Skin of body (tissue), 2 donors: ENCODE data around the gene SEMA4D. TPM values are rescaled to one million over a fixed set of nuclear protein-coding genes. Genes with fewer than 3 reads are reported as not detected.
A peak's percentile ranks its signal among the peaks of the same experiment; 100 is the strongest.

Source experiments
- DNase-seq: peaks from one replicate; lab custom pipeline; 2025; lab: John Stamatoyannopoulos, UW
- total RNA-seq: library from RNA; depleted of rRNA; stranded (reverse); fragments of >200 nt; gene quantifications from one replicate; pipeline ENCODE4 v1.2.3, GENCODE V29; 2014

SEMA4D gene
- total RNA-seq, 1 donor from 2014 or later: 13.1 TPM

DNA sequence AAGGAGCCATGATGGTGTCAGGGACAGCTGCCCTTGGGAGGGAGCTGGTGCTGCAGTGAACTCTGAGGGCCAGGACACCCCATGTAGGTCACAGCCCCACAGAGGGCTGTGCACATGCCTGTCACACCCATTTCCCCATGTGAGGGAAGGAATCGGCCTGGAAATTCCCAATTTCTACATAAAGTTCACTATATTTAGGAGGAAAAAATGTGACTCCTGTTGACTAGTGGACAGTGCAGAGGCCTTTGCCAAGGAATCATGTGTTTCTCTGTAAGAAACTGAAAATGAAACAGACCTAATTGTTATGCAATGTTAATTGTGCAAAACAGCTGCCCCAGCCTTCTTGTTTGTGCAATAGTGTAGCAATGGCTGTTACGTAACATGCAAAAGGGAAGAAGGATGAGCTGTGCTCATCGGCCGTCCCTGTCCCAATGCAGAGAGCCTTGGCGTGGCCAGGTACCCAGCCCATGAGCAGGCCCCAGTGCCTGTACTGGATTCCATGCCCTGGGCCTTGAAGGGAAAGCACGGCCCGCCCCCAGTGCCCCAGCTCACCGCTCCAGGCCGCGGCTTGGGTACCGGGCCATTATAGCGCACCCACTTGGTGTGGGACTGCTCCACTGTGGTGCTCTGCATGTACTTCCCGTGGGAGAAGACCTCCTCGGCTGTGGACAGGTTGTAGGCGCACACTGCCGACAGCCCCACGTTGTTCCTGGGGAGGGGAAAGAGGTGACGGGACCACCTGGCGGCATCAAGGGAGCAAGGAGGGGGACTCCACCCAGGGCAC, 109.6 kb downstream of the SEMA4D start:
- DNase-seq: peak; percentile 49

GRCh38 chr9:89387197-89387849, 110.6 kb downstream of the SEMA4D start:
- DNase-seq: no peak

- no peak for DNase-seq
Measured at GRCh38 chr9:89386797-89387196, 111.1 kb downstream of the SEMA4D start.

DNA sequence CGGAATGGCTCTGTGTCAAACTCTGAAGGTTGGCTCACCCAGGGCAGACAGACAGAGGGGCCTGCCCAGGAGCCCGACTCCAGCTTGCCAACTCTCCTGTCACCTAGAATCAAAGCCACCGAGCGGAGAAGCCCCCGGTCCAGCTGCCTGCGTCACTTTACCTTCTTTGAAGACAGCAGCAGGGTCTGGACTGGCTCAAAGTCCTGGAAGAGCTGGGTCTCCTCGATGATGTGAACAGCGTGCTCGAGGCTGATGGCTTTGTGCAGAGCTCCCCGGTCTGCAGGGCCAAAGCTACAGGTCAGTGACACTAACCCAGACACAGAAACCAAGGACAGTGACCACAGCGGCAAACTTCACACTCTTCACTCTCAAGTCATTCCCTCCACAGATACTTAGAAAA, 111.7 kb downstream of the SEMA4D start:
- DNase-seq: no peak

DNA sequence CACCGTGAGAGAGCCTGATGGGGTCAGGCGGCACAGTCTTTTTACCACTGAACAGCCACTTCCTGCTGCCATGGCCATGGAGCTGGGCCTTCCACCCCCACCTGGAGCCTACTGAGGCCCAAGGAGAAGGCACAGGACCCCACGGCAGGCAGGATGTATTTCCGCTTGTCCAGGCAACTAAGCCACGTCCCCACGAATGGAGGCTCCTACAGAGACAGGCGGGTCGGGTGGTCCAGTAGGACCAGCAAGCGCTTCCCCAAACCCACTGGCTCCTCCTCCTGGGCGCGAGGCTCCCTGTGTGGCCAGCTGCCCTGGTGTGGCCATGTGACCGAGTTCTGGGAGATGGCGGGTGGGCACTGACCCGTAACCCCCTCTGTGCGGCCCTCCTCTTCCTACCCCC, 113.1 kb downstream of the SEMA4D start:
- DNase-seq: no peak

GRCh38 chr9:89383721-89384300, 114.1 kb downstream of the SEMA4D start:
- DNase-seq: no peak

DNA sequence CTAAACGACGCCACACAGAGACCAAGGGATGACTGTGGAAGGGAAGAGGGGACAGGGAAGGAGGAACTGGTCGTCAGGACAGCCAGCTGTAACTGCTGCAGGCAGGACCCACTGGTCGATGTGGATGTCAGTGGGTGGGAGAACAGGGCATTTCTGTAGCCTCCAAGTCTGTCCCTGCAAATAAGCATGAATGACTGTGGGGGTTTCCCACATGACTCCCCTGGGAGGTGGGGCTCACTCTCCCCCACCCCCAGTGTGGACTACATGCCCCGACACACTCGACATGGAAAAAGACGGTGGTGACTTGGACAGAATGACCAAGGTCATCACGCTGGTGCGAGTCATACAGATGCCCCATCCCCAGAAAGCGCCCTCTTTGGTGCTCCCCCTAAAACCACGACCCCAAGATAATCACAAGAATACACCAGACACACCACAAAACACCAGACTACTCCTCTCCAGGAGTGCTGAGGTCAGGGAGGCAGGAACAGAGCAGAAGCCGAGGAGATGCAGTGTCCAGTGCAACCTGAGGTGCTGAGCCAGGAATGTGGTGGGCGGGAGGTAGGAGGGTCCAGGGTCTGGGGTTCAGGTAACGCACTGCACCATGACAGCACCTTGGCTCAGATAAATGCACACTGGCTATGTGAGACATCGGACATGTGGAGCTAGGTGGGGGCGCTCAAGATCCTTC, 114.7 kb downstream of the SEMA4D start:
- no peak for DNase-seq

DNA sequence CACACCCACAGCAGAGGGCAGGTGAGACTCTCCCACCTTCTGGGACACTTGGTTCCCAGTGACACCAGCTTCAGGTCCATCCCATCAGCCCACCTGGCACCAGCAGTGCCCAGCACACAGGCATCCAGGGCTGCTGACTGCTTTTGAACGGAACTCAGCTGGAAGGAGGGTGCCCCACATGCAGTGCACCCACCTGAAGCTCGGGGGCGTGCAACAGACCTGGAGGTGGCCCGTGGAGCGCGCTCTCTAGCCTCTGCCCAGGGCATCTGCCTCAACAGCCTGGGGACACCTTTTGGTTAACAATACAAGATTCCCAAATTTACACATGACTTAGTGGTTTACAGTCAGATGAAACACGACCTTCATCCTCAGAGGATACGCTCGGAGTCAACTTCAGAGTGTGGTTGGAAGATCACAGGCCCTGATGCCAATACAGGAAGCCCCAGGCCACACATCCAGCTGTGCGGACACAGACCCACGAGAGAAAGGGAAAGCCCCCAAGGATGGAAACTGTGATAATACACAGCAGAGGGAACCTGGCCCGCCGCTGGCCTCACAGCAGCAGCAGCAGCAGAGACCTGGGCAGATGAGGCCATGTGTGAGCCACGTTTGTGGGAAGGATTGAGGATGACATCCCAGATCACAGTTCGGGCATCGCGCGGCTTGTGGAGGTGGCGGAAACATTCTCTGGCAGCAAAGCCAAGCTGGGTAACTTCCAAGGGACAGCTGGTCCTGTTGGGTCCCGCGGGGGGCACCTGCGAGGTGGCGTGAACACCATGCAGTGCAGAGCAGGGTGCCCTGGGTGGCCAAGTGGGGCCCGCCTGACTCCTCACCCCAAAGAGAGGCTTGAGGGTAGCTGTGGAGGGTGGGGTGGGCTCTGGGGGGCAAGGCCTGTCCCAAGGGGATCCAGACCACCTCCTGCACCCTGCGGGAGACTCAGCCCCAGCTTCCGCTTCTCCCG, 115.6 kb downstream of the SEMA4D start:
- no peak for DNase-seq

DNA sequence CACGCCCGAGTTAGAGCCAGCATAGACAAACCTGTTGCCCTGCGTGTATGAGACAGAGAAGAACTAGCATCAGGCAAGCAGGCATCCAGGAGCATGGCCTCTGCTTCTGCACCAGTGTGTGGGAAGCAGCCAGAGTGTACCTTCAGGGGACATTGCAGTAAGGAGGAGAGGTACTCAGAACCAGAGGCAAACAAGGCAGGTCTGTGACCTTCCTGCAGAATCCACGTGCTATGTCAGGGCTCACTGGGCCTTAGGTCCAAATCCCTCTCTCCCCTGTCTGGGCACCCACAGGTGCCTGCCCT, 116.7 kb downstream of the SEMA4D start:
- DNase-seq: no peak

DNA sequence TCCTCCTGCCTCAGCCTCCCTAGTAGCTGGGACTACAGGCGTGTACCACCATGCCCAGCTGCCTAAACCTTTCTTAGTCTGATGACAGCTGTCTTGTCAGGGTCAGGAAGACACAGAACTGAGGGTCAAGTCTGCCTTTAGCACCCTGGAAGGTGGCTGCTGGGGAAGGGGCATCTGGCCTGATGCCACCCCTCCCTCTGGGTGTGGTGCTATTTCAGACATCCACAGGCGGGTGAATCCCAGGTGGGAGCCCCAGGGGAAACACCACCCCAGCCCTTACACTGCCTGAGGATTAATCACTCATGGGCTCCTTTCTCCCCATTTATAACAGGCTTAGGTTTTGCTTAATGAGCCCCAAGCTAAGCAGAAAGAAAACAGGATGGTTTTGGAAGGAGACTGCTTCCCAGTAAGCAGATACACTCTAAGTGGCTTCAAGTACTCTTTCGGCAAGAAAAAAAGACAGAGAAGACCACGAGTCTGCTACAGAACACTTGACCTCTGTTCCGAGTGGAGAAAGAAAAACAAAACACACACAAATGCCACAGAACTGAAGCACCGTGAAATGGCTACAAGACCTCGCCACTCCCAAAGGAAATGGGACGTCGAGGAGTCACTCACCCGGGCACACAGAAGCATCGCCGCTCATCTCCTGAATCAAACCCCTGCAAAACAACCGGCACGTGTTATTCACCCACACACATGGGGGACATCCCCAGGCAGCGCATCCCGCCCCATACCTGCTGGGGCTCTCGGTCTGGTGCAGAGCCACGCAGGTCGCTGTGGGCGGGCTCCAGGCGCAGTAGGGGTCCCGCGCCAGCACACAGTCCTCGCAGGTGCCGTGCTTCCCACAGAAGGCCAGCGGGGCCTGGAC, 117.2 kb downstream of the SEMA4D start:
- DNase-seq: no peak

DNA sequence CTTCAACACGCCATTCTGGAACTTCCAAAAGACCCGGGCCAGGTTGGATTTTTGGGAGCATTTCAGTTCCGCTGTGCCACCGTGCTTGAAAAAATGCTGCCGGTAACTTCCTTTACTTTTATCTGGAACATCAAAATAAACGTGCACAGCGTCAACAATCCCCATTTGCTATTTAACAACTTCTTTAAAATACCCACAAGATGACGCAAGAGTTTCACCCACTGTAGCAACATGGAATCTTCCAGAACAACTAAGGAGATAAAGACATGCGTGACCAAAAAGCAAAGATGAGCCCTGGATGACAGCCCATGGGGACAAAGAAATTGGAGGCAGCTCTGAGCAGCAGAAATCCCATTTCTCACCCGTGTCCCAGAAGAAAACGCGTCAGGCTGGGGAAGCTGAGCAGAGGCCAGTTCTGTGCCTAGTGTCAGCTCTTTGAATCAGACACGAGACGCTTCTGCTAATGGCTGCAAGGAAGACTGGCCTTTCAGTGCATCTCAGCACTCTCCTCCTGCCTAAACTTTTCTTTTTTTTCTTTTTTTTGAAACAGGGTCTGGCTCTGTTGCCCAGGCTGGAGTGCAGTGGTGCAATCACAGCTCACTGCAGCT, 118.3 kb downstream of the SEMA4D start:
- DNase-seq: no peak

DNA sequence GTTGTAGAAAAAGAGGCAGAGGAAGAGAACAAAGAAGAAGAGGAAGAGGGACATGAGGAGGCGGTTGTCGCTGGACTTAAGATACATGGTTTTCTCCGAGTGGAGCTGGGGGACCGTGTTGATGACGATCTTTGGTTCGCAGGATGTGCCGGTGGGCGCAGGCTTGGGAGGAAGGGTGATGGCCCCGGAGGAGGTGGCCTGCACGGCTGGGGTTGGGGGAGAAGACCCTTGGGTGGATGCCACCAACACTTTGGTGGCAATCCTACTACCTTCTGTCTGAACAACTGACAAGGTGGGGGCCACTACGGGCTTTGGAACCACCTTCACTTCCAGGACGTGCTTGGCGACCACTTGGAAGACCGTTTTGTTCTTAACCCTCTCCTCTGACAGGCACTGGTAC, 118.9 kb downstream of the SEMA4D start:
- DNase-seq: no peak

DNA sequence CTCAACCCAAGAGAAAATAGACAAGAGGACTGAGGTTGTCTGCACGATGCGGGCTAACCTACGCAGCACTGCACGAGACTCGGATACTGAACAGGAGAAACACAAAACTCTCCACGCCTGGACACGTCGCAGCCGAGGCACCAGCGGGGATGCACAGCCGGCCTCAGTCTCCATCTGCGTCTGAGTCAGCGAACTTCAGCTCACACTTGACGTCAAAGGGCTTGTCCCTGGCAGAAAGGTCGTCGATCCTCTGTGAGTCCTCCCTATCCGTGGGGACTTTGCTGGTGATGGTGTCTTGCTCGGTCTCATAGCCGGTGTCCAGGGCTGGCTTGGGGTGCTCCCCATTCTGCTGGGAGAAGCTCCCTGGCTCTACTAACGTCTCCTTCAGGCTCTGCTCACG, 119.4 kb downstream of the SEMA4D start:
- no peak for DNase-seq

GRCh38 chr9:89377411-89377810, 120.5 kb downstream of the SEMA4D start:
- DNase-seq: no peak

DNA sequence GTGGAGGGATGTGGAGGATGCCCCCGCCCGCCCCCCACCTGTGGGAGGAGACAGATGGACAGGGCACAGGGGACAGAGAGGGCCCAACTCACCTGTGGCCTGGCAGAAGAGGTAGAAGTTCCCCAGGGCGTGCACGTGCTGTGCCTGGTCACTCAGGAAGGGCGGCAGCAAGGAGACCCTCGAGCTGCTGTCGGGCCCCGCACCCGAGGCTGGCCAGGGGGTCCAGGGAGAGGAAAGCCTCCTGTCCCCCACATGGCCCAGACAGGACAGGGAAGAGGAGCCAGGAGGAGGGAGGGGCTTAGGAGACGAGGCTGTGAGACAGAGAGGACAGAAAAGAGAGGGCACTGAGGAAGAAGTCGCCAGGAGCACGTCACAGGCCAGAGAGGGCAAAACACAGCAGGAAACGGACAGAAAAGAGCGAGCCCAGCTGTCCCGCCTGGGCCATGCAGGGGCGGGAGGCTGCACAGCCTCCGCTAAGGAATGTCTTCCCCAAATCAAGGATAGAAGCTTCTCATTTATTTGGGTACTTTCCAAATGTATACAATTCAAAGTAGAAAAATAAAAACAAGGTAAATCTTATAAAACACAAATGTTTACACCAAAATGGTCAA, 121.1 kb downstream of the SEMA4D start:
- DNase-seq: no peak

DNA sequence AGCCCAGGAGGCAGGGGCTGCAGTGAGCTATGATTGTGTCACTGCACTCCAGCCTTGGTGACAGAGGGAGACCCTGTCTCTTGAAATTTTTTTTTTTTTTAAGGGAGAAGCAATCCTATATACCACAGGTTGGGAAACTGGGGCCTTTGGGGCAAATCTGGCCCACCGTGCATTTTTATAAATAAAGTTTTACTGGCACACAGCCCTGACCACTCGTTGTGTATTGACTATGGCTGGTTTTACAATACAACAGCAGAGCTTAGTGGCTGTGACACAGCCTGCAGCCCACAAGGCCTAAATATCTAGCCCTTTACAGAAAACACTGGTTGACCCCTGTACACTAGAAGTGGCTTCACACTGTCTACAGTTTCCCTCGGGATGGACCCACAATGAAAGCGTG, 121.6 kb downstream of the SEMA4D start:
- no peak for DNase-seq

DNA sequence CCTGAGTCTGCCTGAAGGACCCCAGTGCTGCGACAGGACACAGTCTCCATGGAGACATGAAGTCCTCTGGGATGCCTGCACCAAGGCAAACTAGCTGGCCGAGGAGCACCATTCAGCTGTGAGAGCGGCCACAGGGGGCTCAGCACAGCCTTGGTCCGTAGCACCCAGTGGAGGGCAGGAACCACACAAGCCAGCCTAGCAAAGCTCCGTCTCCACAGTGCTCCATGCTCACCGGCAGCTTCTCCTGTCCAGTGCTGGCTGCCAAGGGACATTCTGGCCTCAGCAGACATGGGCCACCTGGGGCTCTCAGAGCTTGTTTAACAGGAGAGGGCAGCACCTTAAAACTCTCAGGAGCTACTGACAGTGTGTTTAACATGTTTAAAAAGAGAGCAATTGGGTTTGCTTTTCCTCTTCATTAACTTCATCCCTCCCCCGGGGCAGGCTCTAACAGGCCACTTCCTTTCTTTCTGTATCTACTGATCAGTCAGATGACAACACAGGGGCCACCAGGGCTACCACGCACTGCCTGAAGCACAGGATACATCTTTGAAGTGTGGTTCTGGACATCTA, 122.6 kb downstream of the SEMA4D start:
- DNase-seq: no peak

DNA sequence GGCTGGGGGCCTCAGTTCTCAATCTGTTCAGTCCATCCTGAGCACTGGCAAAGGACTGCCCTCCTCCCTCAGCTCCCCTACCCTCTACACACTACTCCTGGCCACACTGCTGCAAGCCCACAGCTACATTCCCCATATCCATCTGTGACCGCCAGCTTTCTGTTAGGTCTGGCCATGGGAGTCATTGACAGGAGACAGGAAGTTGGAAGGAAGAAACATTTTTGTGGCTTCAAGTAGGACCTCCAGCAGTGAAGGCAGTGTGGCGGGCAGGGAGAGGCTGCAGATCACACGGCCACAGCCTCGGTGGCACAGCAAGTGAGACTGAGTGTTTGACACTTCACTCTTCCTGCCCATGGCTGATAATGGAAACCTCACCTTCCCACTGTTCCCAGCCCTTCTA, 123.7 kb downstream of the SEMA4D start:
- DNase-seq: no peak

GRCh38 chr9:89372979-89373378, 124.9 kb downstream of the SEMA4D start:
- DNase-seq: no peak
